Uterus (tissue), 2 donors: ENCODE data around the gene CLTA.

Source experiments
- CTCF ChIP-seq, 4 experiments: fragments of 200-600 bp in 2 of 4; fragments of 450-650 bp in 2 of 4; sonication (generic) in 2 of 4; IDR thresholded peaks; one replicate each; pipeline ENCODE4 v1.5.1; 2016 to 2019; ENCODE audit warnings: antibody characterized with exemption in 4 of 4, mild to moderate bottlenecking in 2 of 4, moderate library complexity in 1 of 4
- POLR2A ChIP-seq, 2 donors: fragments of 450-650 bp; IDR thresholded peaks; one replicate each; pipeline ENCODE4 v1.6.1; 2016; ENCODE audit warnings: antibody characterized with exemption in 2 of 2, mild to moderate bottlenecking in 1 of 2, moderate library complexity in 1 of 2

DNA sequence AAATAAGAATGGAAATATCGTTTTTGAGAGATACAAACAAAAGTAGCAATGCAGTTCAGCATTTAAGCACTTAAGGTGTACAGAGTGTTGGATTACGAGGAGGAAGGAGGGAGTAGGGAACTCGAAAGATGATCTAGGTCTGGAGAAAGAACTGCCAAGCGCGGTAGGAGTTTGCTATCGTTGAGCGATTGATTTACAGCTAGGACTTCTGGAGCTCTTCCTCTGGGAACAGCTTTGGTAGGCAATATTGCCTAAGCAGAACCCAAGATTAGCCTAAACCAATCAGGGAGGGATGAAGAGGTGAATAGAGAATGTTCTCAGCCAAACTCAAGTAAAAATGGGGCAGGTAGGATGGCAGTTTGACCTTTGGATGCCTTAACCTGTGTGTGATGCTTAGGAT lies 965 bp downstream of the CLTA start:
- TF ChIP-seq POLR2A (IDR thresholded peaks at IDR 0.05): no peak
- TF ChIP-seq CTCF (IDR thresholded peaks at IDR 0.05): no peak
